NT2/D1 (cell line): ENCODE results near the gene GNAO1.

ENCODE experiments used
- SUZ12 ChIP-seq: IDR thresholded peaks from 2 replicates; pipeline ENCODE4 v1.6.1; 2011; ENCODE audit not compliant: insufficient read length, insufficient read depth; ENCODE audit errors: extremely low read depth
- YY1 ChIP-seq: IDR thresholded peaks from 2 replicates; pipeline ENCODE4 v1.6.1; 2011; ENCODE audit not compliant: insufficient read length, insufficient read depth
- ZNF274 ChIP-seq: IDR thresholded peaks from 2 replicates; pipeline ENCODE4 v1.6.1; 2011; ENCODE audit warnings: mild to moderate bottlenecking, low read depth, low read length

DNA sequence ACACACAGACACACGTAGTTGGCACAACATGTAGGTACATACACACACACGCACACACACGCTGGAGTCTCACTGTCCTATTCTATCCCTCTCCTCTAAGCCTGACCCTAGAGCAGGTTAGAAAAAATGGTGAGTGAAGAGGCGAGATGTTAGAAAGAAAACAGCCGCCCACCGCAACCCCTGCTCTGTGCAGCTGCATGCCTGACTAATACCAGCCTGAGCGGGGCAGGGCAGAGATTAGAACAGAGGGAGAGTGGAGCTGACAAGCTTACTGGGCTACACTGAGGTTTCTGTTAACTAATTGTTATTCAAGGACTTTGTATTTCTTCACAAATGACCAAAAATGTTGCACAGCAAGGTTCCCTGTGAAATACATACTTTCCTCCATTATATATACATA lies 174.3 kb downstream of the GNAO1 start:
- TF ChIP-seq SUZ12 (no peak), YY1 (no peak), ZNF274 (no peak)
